Measurements from ENCODE around the gene SPINT2.
A peak's percentile ranks its signal among the peaks of the same experiment; 100 is the strongest.
"Not testable (repeated sequence)": the region's sequence is repeated elsewhere in the genome, so short reads cannot be mapped to it uniquely, and the experiment has no call there.

SPINT2 gene

GRCh38 chr19:38264486-38265212 is at the start of gene SPINT2:
SPINT2 (plus strand) TSS chr19:38264573; CDS start chr19:38264893, 320 bp downstream.
- DNase-seq (ENCODE audit: low spot score), result no peak

GRCh38 chr19:38216785-38217641 is 47.4 kb upstream of the SPINT2 start:
- DNase-seq (ENCODE audit: low spot score), result no peak

- DNase-seq (ENCODE audit: low spot score), result no peak
These were observed 46.2 kb upstream of the SPINT2 start for GRCh38 chr19:38218204-38218603.

- no peak for DNase-seq (ENCODE audit: low spot score)
These were observed 45.2 kb upstream of the SPINT2 start for GRCh38 chr19:38219221-38219620.

GRCh38 chr19:38221421-38221820 is 43.0 kb upstream of the SPINT2 start:
- no peak for DNase-seq (ENCODE audit: low spot score)

- no peak for DNase-seq (ENCODE audit: low spot score)
These were observed 42.2 kb upstream of the SPINT2 start for GRCh38 chr19:38221919-38222830.

GRCh38 chr19:38223119-38223523 is 41.3 kb upstream of the SPINT2 start:
- no peak for DNase-seq (ENCODE audit: low spot score)

GRCh38 chr19:38223617-38224013 is 40.8 kb upstream of the SPINT2 start:
- no peak for DNase-seq (ENCODE audit: low spot score)

- peak; percentile 50 for DNase-seq (ENCODE audit: low spot score)
These were observed 40.1 kb upstream of the SPINT2 start, which contains the start of gene DPF1 for GRCh38 chr19:38224014-38224862. DPF1 (minus strand) TSS chr19:38224222; CDS start chr19:38224142, 80 bp downstream.

- DNase-seq (ENCODE audit: low spot score), result not testable (repeated sequence)
These were observed 39.5 kb upstream of the SPINT2 start for GRCh38 chr19:38224863-38225218.

GRCh38 chr19:38227287-38228004 is 36.9 kb upstream of the SPINT2 start:
- no peak for DNase-seq (ENCODE audit: low spot score)

- DNase-seq (ENCODE audit: low spot score), result no peak
These were observed 36.4 kb upstream of the SPINT2 start for GRCh38 chr19:38228005-38228377.

- DNase-seq (ENCODE audit: low spot score), result no peak
These were observed 35.6 kb upstream of the SPINT2 start for GRCh38 chr19:38228491-38229439.

- DNase-seq (ENCODE audit: low spot score), result peak; percentile 62
These were observed 34.7 kb upstream of the SPINT2 start for GRCh38 chr19:38229585-38230073.

- not testable (repeated sequence) for DNase-seq (ENCODE audit: low spot score)
These were observed 33.8 kb upstream of the SPINT2 start for GRCh38 chr19:38230506-38231133.

GRCh38 chr19:38231918-38232317 is 32.5 kb upstream of the SPINT2 start:
- no peak for DNase-seq (ENCODE audit: low spot score)

- DNase-seq (ENCODE audit: low spot score), result peak; percentile 74
These were observed 30.6 kb upstream of the SPINT2 start for GRCh38 chr19:38233740-38234251.

GRCh38 chr19:38234615-38235014 is 29.8 kb upstream of the SPINT2 start:
- no peak for DNase-seq (ENCODE audit: low spot score)
